HCT116 (cell line): ENCODE measurements around the gene ANXA6. TPM values are rescaled to one million over a fixed set of nuclear protein-coding genes. Genes with fewer than 3 reads are reported as not detected.

ENCODE experiments used
- ATAC-seq: fragments of 200-7000 bp; cut with Tn5 transposase; 2 replicates; pipeline ENCODE4 v1.9.1; 2020; ENCODE audit warnings: mild to moderate bottlenecking, moderate library complexity
- BruUV-seq: library from RNA; stranded (reverse); fragments of 400-500 nt; replicated peaks from 2 replicates; lab custom pipeline; 2021; lab: Mats Ljungman, UMichigan
- CTCF ChIA-PET: fragments of 300-600 bp; sonication (Branson Sonifier 250); formaldehyde crosslinking; loops from one replicate; lab custom pipeline; 2021; ENCODE audit warnings: antibody characterized with exemption; lab: Charles Lee
- POLR2A ChIA-PET: fragments of 300-600, 350-600 bp; sonication (Branson Sonifier 250); formaldehyde crosslinking; loops from one replicate; lab custom pipeline; 2021; ENCODE audit warnings: antibody characterized with exemption; lab: Charles Lee
- RAD21 ChIA-PET, 2 experiments: fragments of 300-600 bp; sonication (Branson Sonifier 250); formaldehyde crosslinking; loops; one replicate each; lab custom pipeline; 2023; ENCODE audit warnings: low total read pairs in 2 of 2; ENCODE audit not compliant: uncharacterized antibody in 2 of 2, unreplicated experiment in 2 of 2, low non-redundant PET in 1 of 2; lab: Charles Lee
- DNase-seq: peaks from one replicate; pipeline ENCODE4 v3.0.0-alpha.2; 2010; ENCODE audit warnings: low read depth, low spot score
- H2AFZ ChIP-seq: fragments of 200-600 bp; shearing (Covaris generic), sonication (generic); 2 replicates; pipeline ENCODE4 v1.6.1; 2017; ENCODE audit warnings: low read depth, mixed run types, mixed read lengths, antibody characterized with exemption, low read length; ENCODE audit not compliant: poor library complexity, severe bottlenecking
- H3K27ac ChIP-seq: 2 replicates; pipeline ENCODE4 v1.5.1; 2012; ENCODE audit warnings: low read depth, low read length
- H3K27me3 ChIP-seq: fragments of 200-600 bp; sonication (generic); 2 replicates; pipeline ENCODE4 v1.6.1; 2016; ENCODE audit warnings: mixed run types, low read length, mixed read lengths; ENCODE audit not compliant: insufficient read depth
- H3K36me3 ChIP-seq, 2 experiments: fragments of 200-500 bp in 1 of 2; fragments of 200-600 bp in 1 of 2; sonication (Bioruptor generic) in 1 of 2; sonication (generic) in 1 of 2; 2 replicates each; pipeline versions ENCODE4 v1.5.1 to v1.6.1; 2014 to 2016; ENCODE audit warnings: low read length in 2 of 2, inconsistent platforms in 1 of 2, mixed read lengths in 1 of 2, mixed run types in 1 of 2; ENCODE audit not compliant: insufficient read depth in 2 of 2, control insufficient read depth in 1 of 2
- H3K4me1 ChIP-seq, 2 experiments: fragments of 200-600 bp in 1 of 2; sonication (generic) in 1 of 2; 2 replicates each; pipeline versions ENCODE4 v1.5.1 to v1.6.1; 2012 to 2017; ENCODE audit warnings: low read length in 2 of 2, inconsistent platforms in 1 of 2, mild to moderate bottlenecking in 1 of 2, mixed read lengths in 1 of 2, mixed run types in 1 of 2, moderate library complexity in 1 of 2; ENCODE audit not compliant: insufficient read depth in 2 of 2, control insufficient read depth in 1 of 2
- H3K4me2 ChIP-seq: fragments of 200-600 bp; sonication (generic); 2 replicates; pipeline ENCODE4 v1.6.1; 2017; ENCODE audit warnings: mixed run types, low read length, mixed read lengths
- H3K4me3 ChIP-seq, 2 experiments: fragments of 200-600 bp in 1 of 2; sonication (generic) in 1 of 2; replicated peaks in 1 of 2; 2 replicates each; pipeline ENCODE4 v1.5.1; 2011 to 2016; ENCODE audit warnings: low read length in 2 of 2, control low read depth in 1 of 2, low read depth in 1 of 2, mild to moderate bottlenecking in 1 of 2, mixed read lengths in 1 of 2, mixed run types in 1 of 2
- H3K79me2 ChIP-seq: fragments of 200-600 bp; sonication (generic); 2 replicates; pipeline ENCODE4 v1.6.1; 2017; ENCODE audit warnings: mild to moderate bottlenecking, mixed run types, low read length, moderate library complexity, mixed read lengths; ENCODE audit not compliant: insufficient read depth
- H3K9ac ChIP-seq: fragments of 200-600 bp; sonication (generic); 2 replicates; pipeline ENCODE4 v1.6.1; 2016; ENCODE audit warnings: low read length, mixed read lengths
- H3K9me2 ChIP-seq: fragments of 200-600 bp; sonication (generic), shearing (Covaris generic); 2 replicates; pipeline ENCODE4 v1.6.1; 2017; ENCODE audit warnings: mixed run types, mild to moderate bottlenecking, moderate library complexity; ENCODE audit not compliant: insufficient read depth
- H3K9me3 ChIP-seq, 2 experiments: fragments of 200-500 bp in 1 of 2; fragments of 200-600 bp in 1 of 2; sonication (Bioruptor generic) in 1 of 2; sonication (generic) in 1 of 2; 2 replicates each; pipeline ENCODE4 v1.6.1; 2014 to 2017; ENCODE audit warnings: low read length in 2 of 2, mixed read lengths in 2 of 2, inconsistent platforms in 1 of 2, low read depth in 1 of 2, mild to moderate bottlenecking in 1 of 2, mixed run types in 1 of 2, moderate library complexity in 1 of 2; ENCODE audit not compliant: control insufficient read depth in 1 of 2, insufficient read depth in 1 of 2
- H4K20me1 ChIP-seq: fragments of 200-600 bp; sonication (generic), shearing (Covaris generic); 2 replicates; pipeline ENCODE4 v1.6.1; 2017; ENCODE audit warnings: mixed run types, mild to moderate bottlenecking, moderate library complexity; ENCODE audit not compliant: insufficient read depth
- CEBPB ChIP-seq: IDR thresholded peaks from 2 replicates; pipeline ENCODE4 v1.6.1; 2012; ENCODE audit warnings: low read depth
- CTCF ChIP-seq, 3 experiments: fragments of 200-600 bp in 1 of 3; sonication (generic) in 1 of 3; IDR thresholded peaks in 2 of 3; conservative IDR thresholded peaks in 1 of 3; 2 replicates each; pipeline ENCODE4 v1.5.1; 2012 to 2017; ENCODE audit warnings: low read depth in 2 of 3, low read length in 2 of 3, antibody characterized with exemption in 1 of 3, borderline replicate concordance in 1 of 3, control low read depth in 1 of 3, mild to moderate bottlenecking in 1 of 3, mixed read lengths in 1 of 3, mixed run types in 1 of 3, moderate library complexity in 1 of 3; ENCODE audit not compliant: insufficient read depth in 1 of 3
- EGR1 ChIP-seq: IDR thresholded peaks from 2 replicates; pipeline ENCODE4 v1.6.1; 2012; ENCODE audit warnings: low read depth
- EZH2 ChIP-seq: fragments of 200-600 bp; sonication (generic); IDR thresholded peaks from 2 replicates; pipeline ENCODE4 v1.6.1; 2017; ENCODE audit warnings: antibody characterized with exemption, mixed run types
- EZH2phosphoT487 ChIP-seq: fragments of 200-600 bp; IDR thresholded peaks from 2 replicates; pipeline ENCODE4 v1.6.1; 2018; ENCODE audit warnings: antibody characterized with exemption, borderline replicate concordance
- JUND ChIP-seq: IDR thresholded peaks from 2 replicates; pipeline ENCODE4 v1.6.1; 2012
- POLR2A ChIP-seq: IDR thresholded peaks from 2 replicates; pipeline ENCODE4 v1.7.0; 2011; ENCODE audit warnings: borderline replicate concordance; ENCODE audit not compliant: insufficient read depth, insufficient read length; ENCODE audit errors: extremely low read depth
- POLR2AphosphoS5 ChIP-seq: IDR thresholded peaks from 2 replicates; pipeline ENCODE4 v1.6.1; 2011; ENCODE audit warnings: mild to moderate bottlenecking, low read depth, low read length, moderate library complexity
- RAD21 ChIP-seq: IDR thresholded peaks from 2 replicates; pipeline ENCODE4 v1.6.1; 2012; ENCODE audit warnings: low read depth, mild to moderate bottlenecking
- SIN3A ChIP-seq: IDR thresholded peaks from 2 replicates; pipeline ENCODE4 v1.6.1; 2012; ENCODE audit warnings: low read depth
- SP1 ChIP-seq: IDR thresholded peaks from 2 replicates; pipeline ENCODE4 v1.6.1; 2012; ENCODE audit warnings: low read depth
- TCF7L2 ChIP-seq: IDR thresholded peaks from 2 replicates; pipeline ENCODE4 v1.7.0; 2011; ENCODE audit warnings: borderline replicate concordance, inconsistent platforms; ENCODE audit not compliant: insufficient read depth, insufficient read length; ENCODE audit errors: extremely low read depth
- YY1 ChIP-seq: IDR thresholded peaks from 2 replicates; pipeline ENCODE4 v1.6.1; 2011; ENCODE audit warnings: low read length, low read depth, moderate library complexity, mild to moderate bottlenecking; ENCODE audit not compliant: insufficient replicate concordance; ENCODE audit errors: extremely low read depth
- ZFX ChIP-seq: fragments of 450-650 bp; IDR thresholded peaks from 2 replicates; pipeline ENCODE4 v1.6.1; 2017
- ZNF274 ChIP-seq: fragments of 200-500 bp; sonication (Bioruptor generic); IDR thresholded peaks from 2 replicates; pipeline ENCODE4 v1.6.1; 2014; ENCODE audit warnings: mild to moderate bottlenecking, low read depth, low read length, inconsistent platforms
- intact Hi-C: fragments of 100-400 bp; cut with micrococcal nuclease; formaldehyde crosslinking; loops from 2 replicates; pipeline ENCODE4 v1.10.0; 2022
- total RNA-seq: library from RNA; stranded (reverse); gene quantifications from one replicate; pipeline ENCODE4 v1.2.1, GENCODE V29; 2021; ENCODE audit not compliant: unreplicated experiment
- TF ChIP-seq, protein P1 (sequence below): IDR thresholded peaks from 2 replicates; pipeline ENCODE4 v1.6.1; 2012
- TF ChIP-seq, protein P2 (sequence below): IDR thresholded peaks from 2 replicates; pipeline ENCODE4 v1.6.1; 2011; ENCODE audit warnings: mild to moderate bottlenecking, low read length, moderate library complexity; ENCODE audit not compliant: insufficient replicate concordance; ENCODE audit errors: extremely low read depth

Gene ANXA6
- total RNA-seq, 1 experiment from 2014 or later: 71.9 TPM

DNA sequence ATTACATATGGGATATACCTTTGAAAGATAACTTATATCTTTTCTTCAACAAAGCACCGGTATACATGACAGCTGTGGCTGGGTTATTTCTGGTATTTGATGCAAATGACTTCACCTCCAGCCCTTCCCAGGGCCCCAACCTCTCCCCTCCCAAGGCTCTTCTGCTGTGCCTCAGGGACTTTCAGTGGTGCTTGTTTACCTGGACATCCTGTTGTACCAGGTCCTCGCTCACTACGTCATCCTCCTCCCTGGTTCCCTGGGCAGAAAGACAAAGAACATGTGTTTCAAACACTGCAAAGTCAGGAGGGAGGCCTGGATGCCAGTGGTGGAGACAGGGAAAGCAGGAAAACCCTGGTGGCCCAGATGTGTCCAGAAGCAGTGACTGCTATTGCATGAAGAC is 23.4 kb downstream of the ANXA6 start:
- no peaks in the 10 kb centered on the region for H4K20me1 ChIP-seq
- H3K9me3 ChIP-seq: no peaks in the 10 kb centered on the region
- no peak overlapping the region for H3K9ac ChIP-seq
- DNase-seq (no peak), ATAC-seq (no peak)
- ChIA-PET RAD21 (no interaction called here), POLR2A (no interaction called here), CTCF (no interaction called here)
- no peak overlapping the region for H3K4me2 ChIP-seq
- intact Hi-C loops: no loop called here
- H3K4me1 ChIP-seq: peaks cover 0 to 8% of the 10 kb centered on the region in 2 experiments; a peak in 1 of 4 replicates
- no peaks in the 10 kb centered on the region for H3K9me2 ChIP-seq
- no peak overlapping the region for H3K27ac ChIP-seq
- no TSS peak for BruUV-seq
- H2AFZ ChIP-seq: no peak overlapping the region
- H3K27me3 ChIP-seq: no peaks in the 10 kb centered on the region
- peaks cover 6 to 39% of the 10 kb centered on the region in 2 experiments; a peak in 3 of 4 replicates for H3K36me3 ChIP-seq
- no peak overlapping the region for H3K4me3 ChIP-seq
- TF ChIP-seq ZNF274 (no peak), SIN3A (no peak), JUND (no peak), POLR2AphosphoS5 (no peak), RAD21 (no peak), CEBPB (no peak), ZFX (no peak), SP1 (no peak), EGR1 (no peak), YY1 (no peak), EZH2 (no peak), CTCF (IDR thresholded peaks at IDR 0.05 in 2 of 3, conservative IDR thresholded peaks at IDR 0.05 in 1 of 3; ENCODE audit: borderline replicate concordance in 1 of 3, insufficient read depth in 1 of 3, low read depth in 2 of 3, low read length in 2 of 3) (no peak), TCF7L2 (no peak), EZH2phosphoT487 (no peak), POLR2A (no peak)
- TF ChIP-seq, protein P1, sequence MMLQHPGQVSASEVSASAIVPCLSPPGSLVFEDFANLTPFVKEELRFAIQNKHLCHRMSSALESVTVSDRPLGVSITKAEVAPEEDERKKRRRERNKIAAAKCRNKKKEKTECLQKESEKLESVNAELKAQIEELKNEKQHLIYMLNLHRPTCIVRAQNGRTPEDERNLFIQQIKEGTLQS: no peak
- TF ChIP-seq, protein P2, sequence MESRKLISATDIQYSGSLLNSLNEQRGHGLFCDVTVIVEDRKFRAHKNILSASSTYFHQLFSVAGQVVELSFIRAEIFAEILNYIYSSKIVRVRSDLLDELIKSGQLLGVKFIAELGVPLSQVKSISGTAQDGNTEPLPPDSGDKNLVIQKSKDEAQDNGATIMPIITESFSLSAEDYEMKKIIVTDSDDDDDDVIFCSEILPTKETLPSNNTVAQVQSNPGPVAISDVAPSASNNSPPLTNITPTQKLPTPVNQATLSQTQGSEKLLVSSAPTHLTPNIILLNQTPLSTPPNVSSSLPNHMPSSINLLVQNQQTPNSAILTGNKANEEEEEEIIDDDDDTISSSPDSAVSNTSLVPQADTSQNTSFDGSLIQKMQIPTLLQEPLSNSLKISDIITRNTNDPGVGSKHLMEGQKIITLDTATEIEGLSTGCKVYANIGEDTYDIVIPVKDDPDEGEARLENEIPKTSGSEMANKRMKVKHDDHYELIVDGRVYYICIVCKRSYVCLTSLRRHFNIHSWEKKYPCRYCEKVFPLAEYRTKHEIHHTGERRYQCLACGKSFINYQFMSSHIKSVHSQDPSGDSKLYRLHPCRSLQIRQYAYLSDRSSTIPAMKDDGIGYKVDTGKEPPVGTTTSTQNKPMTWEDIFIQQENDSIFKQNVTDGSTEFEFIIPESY: no peak
- H3K79me2 ChIP-seq: no peaks in the 10 kb centered on the region
